ENCODE results near the gene IPP.

DNA sequence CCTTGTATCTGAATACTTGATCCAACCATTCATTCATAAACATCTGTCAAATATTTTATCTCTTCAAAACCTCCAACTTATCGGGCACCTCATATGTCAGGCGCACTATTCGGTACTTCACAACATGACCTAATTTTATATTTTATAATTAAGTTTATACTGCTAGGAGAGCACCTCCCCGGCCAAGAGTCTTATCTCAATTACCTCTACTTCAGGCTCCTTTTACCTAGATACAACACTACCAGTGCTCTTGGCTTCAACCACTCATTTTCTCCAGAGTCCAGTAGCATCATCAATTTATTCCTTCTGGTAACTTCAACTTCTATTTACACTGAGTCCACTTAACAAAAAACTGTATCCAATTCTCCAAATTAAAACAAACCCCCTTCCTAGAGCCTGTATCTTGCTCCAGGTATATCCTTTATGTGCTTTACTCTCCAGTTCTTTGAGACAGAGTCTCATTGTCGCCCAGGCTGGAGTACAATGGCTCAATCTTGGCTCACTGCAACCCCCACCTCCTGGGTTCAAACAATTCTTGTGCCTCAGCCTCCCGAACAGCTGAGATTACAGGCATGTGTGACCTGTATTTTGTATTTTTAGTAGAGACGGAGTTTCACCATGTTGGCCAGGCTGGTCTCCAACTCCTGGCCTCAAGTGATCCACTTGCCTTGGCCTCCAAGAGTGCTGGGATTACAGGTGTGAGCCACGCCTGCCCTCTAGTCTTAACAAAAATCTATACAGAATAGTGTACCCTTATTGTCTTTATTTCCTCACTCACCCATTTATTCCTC, 82.9 kb downstream of the IPP start:
- TF ChIP-seq CTCF (conservative IDR thresholded peaks at IDR 0.05; ENCODE audit: low read length) (no peak), EZH2phosphoT487 (IDR thresholded peaks at IDR 0.05; ENCODE audit: borderline replicate concordance) (no peak)
